Duodenal mucosa (tissue), 2 donors: Measurements from ENCODE around the gene CHD1L.

Experiments used
- H3K27ac ChIP-seq: one replicate; pipeline ENCODE4 v1.7.0; 2013; ENCODE audit warnings: low read depth, low read length
- H3K27me3 ChIP-seq, 2 donors: one replicate each; pipeline ENCODE4 v1.7.0; 2013; ENCODE audit warnings: low read length in 2 of 2, control low read depth in 1 of 2; ENCODE audit not compliant: insufficient read depth in 2 of 2, control insufficient read depth in 1 of 2
- H3K36me3 ChIP-seq, 2 donors: one replicate each; pipeline ENCODE4 v1.7.0; 2013; ENCODE audit warnings: low read length in 2 of 2, control low read depth in 1 of 2; ENCODE audit not compliant: insufficient read depth in 2 of 2, control insufficient read depth in 1 of 2
- H3K4me1 ChIP-seq, 2 donors: one replicate each; pipeline ENCODE4 v1.7.0; 2013; ENCODE audit warnings: low read length in 2 of 2, control low read depth in 1 of 2; ENCODE audit not compliant: insufficient read depth in 2 of 2, control insufficient read depth in 1 of 2
- H3K4me3 ChIP-seq, 2 donors: one replicate each; pipeline ENCODE4 v1.7.0; 2013; ENCODE audit warnings: low read length in 2 of 2, low read depth in 1 of 2
- H3K9ac ChIP-seq, 2 donors: one replicate each; pipeline ENCODE4 v1.7.0; 2013; ENCODE audit warnings: low read length in 2 of 2, low read depth in 1 of 2
- H3K9me3 ChIP-seq, 2 donors: one replicate each; pipeline ENCODE4 v1.7.0; 2013; ENCODE audit warnings: low read length in 2 of 2, control low read depth in 1 of 2; ENCODE audit not compliant: control insufficient read depth in 1 of 2

Gene CHD1L

DNA sequence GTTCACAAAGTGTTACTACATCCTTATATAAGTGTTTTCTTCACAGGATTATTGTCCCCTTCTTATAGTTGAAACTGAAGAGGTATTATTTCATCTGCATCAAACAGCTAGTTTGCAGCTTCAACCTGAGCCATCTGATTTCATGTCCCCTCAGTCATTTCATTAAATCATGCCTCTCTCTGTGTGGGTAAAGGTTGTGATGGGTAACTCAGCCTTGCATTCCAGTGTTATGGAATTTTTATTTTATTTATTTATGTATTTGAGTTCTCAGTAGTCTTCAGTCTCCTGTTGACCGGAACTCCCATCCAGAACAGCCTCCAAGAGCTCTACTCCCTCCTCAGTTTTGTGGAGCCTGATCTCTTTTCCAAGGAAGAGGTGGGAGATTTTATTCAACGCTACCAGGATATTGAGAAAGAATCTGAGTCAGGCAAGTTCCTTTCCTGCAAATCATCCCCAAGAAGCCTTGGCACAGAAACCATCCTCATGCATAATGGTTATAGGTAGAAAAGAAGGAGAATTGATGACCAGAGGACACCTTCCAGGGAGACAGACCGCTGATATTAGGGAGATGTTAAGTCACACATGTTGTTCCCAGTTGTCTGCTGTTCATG, 21.8 kb downstream of the CHD1L start:
- no peak overlapping the region for H3K27ac ChIP-seq
- H3K27me3 ChIP-seq, result no peaks in the 10 kb centered on the region
- H3K9me3 ChIP-seq, result no peaks in the 10 kb centered on the region
- H3K9ac ChIP-seq, result no peak overlapping the region
- H3K4me1 ChIP-seq, result no peaks in the 10 kb centered on the region
- no peak overlapping the region for H3K4me3 ChIP-seq
- H3K36me3 ChIP-seq, result peaks cover 39 to 62% of the 10 kb centered on the region in 2 donors

DNA sequence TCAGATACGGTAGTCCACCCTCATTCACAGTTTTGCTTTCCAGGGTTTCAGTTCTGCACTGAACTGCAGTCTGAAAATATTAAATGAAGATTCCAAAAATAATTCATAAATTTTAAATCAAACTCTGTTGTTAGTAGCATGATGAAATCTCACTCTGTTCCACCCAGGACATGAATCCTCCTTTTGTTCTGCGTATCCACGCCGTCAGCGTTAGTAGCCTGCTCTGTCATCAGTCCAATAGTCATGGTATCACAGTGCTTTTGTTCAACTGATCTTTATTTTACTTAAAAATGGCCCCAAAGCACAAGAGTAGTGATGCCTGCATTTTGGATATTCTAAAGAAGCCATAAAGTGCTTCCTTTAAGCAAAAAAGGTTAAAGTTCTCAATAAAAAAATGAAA, 23.9 kb downstream of the CHD1L start:
- Histone ChIP-seq H3K9me3 (no peaks in the 10 kb centered on the region), H3K36me3 (peaks cover 36 to 49% of the 10 kb centered on the region in 2 donors), H3K4me1 (no peaks in the 10 kb centered on the region), H3K4me3 (no peak overlapping the region), H3K27ac (no peak overlapping the region), H3K27me3 (no peaks in the 10 kb centered on the region), H3K9ac (no peak overlapping the region)

GRCh38 chr1:147267711-147268110, 25.2 kb downstream of the CHD1L start:
- no peaks in the 10 kb centered on the region for H3K9me3 ChIP-seq
- H3K4me3 ChIP-seq, result no peak overlapping the region
- no peak overlapping the region for H3K9ac ChIP-seq
- H3K27me3 ChIP-seq, result no peaks in the 10 kb centered on the region
- peaks cover 36 to 59% of the 10 kb centered on the region in 2 donors for H3K36me3 ChIP-seq
- H3K27ac ChIP-seq, result no peak overlapping the region
- H3K4me1 ChIP-seq, result no peaks in the 10 kb centered on the region

- H3K4me3 ChIP-seq, result no peak overlapping the region
- peaks cover 34 to 55% of the 10 kb centered on the region in 2 donors for H3K36me3 ChIP-seq
- no peaks in the 10 kb centered on the region for H3K4me1 ChIP-seq
- no peak overlapping the region for H3K9ac ChIP-seq
- H3K9me3 ChIP-seq, result no peaks in the 10 kb centered on the region
- no peaks in the 10 kb centered on the region for H3K27me3 ChIP-seq
- H3K27ac ChIP-seq, result no peak overlapping the region
These were observed 28.2 kb downstream of the CHD1L start for GRCh38 chr1:147270721-147271120.

DNA sequence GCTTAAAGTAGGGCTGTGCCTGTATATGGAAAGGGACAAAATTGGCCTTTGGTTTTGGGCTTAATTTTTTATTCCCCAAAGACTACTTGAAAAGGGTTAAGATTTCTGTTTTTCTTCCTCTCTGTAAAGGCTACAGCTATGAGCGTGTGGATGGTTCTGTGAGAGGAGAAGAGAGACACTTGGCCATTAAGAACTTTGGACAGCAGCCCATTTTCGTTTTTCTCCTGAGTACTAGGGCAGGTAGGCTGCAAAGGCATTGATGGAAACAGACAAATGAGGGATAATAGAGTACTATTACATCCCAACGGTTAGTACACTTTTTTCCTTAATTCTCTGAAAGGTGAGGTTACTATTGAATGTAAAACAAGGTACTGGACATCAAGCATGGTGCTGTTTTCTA, 29.6 kb downstream of the CHD1L start:
- Histone ChIP-seq H3K36me3 (peaks cover 27 to 60% of the 10 kb centered on the region in 2 donors), H3K4me1 (no peaks in the 10 kb centered on the region), H3K4me3 (no peak overlapping the region), H3K9me3 (no peaks in the 10 kb centered on the region), H3K27me3 (no peaks in the 10 kb centered on the region), H3K27ac (no peak overlapping the region), H3K9ac (no peak overlapping the region)

GRCh38 chr1:147273409-147274336, 31.2 kb downstream of the CHD1L start:
- Histone ChIP-seq H3K4me1 (no peaks in the 10 kb centered on the region), H3K27ac (no peak overlapping the region), H3K9ac (no peak overlapping the region), H3K9me3 (no peaks in the 10 kb centered on the region), H3K36me3 (peaks cover 20 to 62% of the 10 kb centered on the region in 2 donors), H3K4me3 (no peak overlapping the region), H3K27me3 (no peaks in the 10 kb centered on the region)

- H3K36me3 ChIP-seq, result peaks cover 37 to 83% of the 10 kb centered on the region in 2 donors
These were observed 39.5 kb downstream of the CHD1L start for GRCh38 chr1:147281950-147282349.

DNA sequence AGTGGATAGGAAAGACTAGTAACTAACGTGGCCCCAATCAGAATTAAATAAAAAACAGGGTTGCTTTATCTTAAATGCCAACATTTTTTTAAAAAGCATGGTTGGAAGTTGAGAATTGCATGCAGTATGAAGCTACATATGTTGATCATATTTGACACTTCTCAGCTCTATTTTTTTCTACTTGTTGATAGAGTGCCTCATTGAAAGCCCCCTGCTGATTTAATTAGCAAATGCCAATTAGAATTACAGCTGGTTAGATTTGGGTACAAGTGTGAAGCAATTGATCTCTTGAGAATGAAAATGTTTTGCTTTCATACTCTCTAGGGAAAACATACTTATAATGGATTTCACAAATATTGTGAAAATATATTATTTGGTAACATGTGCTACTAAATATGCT, 40.5 kb downstream of the CHD1L start:
- Histone ChIP-seq H3K4me1 (no peaks in the 10 kb centered on the region), H3K9ac (no peak overlapping the region), H3K36me3 (peaks cover 47 to 83% of the 10 kb centered on the region in 2 donors), H3K27me3 (no peaks in the 10 kb centered on the region), H3K4me3 (no peak overlapping the region), H3K9me3 (no peaks in the 10 kb centered on the region), H3K27ac (no peak overlapping the region)

More at GRCh38 chr1:147281950-147282349, 39.5 kb downstream of the CHD1L start:
- Histone ChIP-seq H3K4me3 (no peak overlapping the region), H3K27me3 (no peaks in the 10 kb centered on the region), H3K27ac (no peak overlapping the region), H3K4me1 (no peaks in the 10 kb centered on the region), H3K9ac (no peak overlapping the region), H3K9me3 (no peaks in the 10 kb centered on the region)

- Histone ChIP-seq H3K9ac (no peak overlapping the region), H3K36me3 (peaks cover 48 to 89% of the 10 kb centered on the region in 2 donors), H3K4me3 (no peak overlapping the region), H3K27me3 (no peaks in the 10 kb centered on the region), H3K4me1 (no peaks in the 10 kb centered on the region), H3K9me3 (no peaks in the 10 kb centered on the region), H3K27ac (no peak overlapping the region)
These were observed 44.8 kb downstream of the CHD1L start for GRCh38 chr1:147287133-147287865.

GRCh38 chr1:147292012-147292411, 49.5 kb downstream of the CHD1L start:
- H3K4me3 ChIP-seq, result no peak overlapping the region
- no peak overlapping the region for H3K27ac ChIP-seq

More at GRCh38 chr1:147292012-147292411, 49.5 kb downstream of the CHD1L start:
- peaks cover 56 to 96% of the 10 kb centered on the region in 2 donors for H3K36me3 ChIP-seq
- no peaks in the 10 kb centered on the region for H3K9me3 ChIP-seq
- no peak overlapping the region for H3K9ac ChIP-seq
- H3K4me1 ChIP-seq, result no peaks in the 10 kb centered on the region
- no peaks in the 10 kb centered on the region for H3K27me3 ChIP-seq
